NCI-H2196 treated with DMSO at 0.1 percent for 48 hours (cell line): Measurements from ENCODE around the gene NFIB.

Experiments used
- DNase-seq: peaks from one replicate; lab custom pipeline; 2025; ENCODE audit not compliant: unreplicated experiment; lab: John Stamatoyannopoulos, UW

The NFIB gene

GRCh38 chr9:14249527-14249926 lies 64.4 kb downstream of the NFIB start:
- DNase-seq: no peak

- DNase-seq: no peak
Observed at GRCh38 chr9:14248149-14248548, 65.8 kb downstream of the NFIB start.

- DNase-seq: no peak
Observed at GRCh38 chr9:14247577-14247976, 66.4 kb downstream of the NFIB start.

- DNase-seq: no peak
Observed at GRCh38 chr9:14246951-14247350, 67.0 kb downstream of the NFIB start.

- no peak for DNase-seq
Observed at GRCh38 chr9:14245901-14246525, 67.9 kb downstream of the NFIB start.

GRCh38 chr9:14243514-14244042 lies 70.4 kb downstream of the NFIB start:
- no peak for DNase-seq

GRCh38 chr9:14242150-14242805 lies 71.7 kb downstream of the NFIB start:
- DNase-seq: no peak

GRCh38 chr9:14240537-14240936 lies 73.4 kb downstream of the NFIB start:
- DNase-seq: peak; percentile 31

- no peak for DNase-seq
Observed at GRCh38 chr9:14238518-14238917, 75.4 kb downstream of the NFIB start.

- DNase-seq: no peak
Observed at GRCh38 chr9:14238079-14238478, 75.9 kb downstream of the NFIB start.

GRCh38 chr9:14236591-14236990 lies 77.3 kb downstream of the NFIB start:
- no peak for DNase-seq

GRCh38 chr9:14232111-14232510 lies 81.8 kb downstream of the NFIB start:
- no peak for DNase-seq

- DNase-seq: no peak
Observed at GRCh38 chr9:14231196-14231990, 82.5 kb downstream of the NFIB start.

- no peak for DNase-seq
Observed at GRCh38 chr9:14228602-14229001, 85.3 kb downstream of the NFIB start.

- no peak for DNase-seq
Observed at GRCh38 chr9:14226855-14227532, 86.9 kb downstream of the NFIB start.

GRCh38 chr9:14223081-14223480 lies 90.9 kb downstream of the NFIB start:
- DNase-seq: no peak

- no peak for DNase-seq
Observed at GRCh38 chr9:14222149-14222835, 91.6 kb downstream of the NFIB start.

- DNase-seq: peak; percentile 36
Observed at GRCh38 chr9:14221558-14221957, 92.4 kb downstream of the NFIB start.

- DNase-seq: no peak
Observed at GRCh38 chr9:14221119-14221518, 92.8 kb downstream of the NFIB start.

GRCh38 chr9:14220256-14220655 lies 93.7 kb downstream of the NFIB start:
- no peak for DNase-seq

- DNase-seq: no peak
Observed at GRCh38 chr9:14219850-14220249, 94.1 kb downstream of the NFIB start.
